GM19239 (cell line): ENCODE results near the gene ST6GALNAC6.

Experiments used
- DNase-seq: peaks from one replicate; pipeline ENCODE4 v3.0.0; 2011; ENCODE audit warnings: low spot score; ENCODE audit not compliant: insufficient read length
- FAIRE-seq: peaks from 2 replicates; lab custom pipeline; 2011; peaks lifted over from hg19 to GRCh38; lab: Jason Lieb, UNC

Gene ST6GALNAC6

DNA sequence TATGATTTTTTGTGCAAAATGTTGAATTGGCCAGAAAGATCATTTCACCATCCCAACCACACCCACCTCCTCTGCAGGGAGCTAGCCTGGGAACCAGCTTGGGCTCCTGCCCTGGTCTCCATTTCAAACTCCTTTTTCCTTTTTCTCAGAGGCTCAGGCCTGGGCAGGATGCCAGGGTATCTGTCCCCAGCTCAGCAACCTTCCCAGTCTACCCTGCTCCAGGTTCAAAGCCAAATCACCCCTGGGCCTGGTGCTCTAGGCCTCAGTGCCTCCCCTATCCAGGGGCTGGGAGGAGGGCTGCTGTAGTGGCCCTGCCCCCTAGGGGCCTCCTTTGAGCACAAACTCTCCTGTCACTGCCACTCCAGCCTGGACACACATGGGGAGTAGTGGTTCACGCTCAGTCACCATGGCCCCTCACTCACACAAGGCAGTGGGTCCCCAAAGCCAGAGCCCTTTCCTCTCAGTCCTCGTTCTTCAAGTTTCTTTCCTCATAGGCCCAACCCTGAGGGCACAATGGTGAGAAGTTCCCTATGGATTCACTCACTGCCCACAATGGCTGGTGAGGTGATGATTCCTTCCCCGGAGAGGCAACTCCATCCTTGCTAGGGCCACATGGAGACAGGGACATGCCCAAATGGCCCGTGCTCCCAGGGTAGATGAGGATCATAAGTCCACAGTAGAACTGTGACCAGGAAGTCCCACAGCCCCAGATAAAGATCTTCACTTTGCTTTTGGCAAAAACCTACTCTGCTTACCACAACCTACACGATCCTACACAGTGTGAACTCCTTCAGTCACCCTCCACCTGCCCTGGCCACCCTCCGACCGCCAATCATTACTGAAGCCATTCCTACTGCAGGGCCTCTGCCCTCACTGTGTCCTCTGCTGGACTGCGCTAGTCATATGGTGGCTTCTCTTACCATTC is 19.0 kb upstream of the ST6GALNAC6 start:
- no peak for FAIRE-seq
- DNase-seq: no peak

DNA sequence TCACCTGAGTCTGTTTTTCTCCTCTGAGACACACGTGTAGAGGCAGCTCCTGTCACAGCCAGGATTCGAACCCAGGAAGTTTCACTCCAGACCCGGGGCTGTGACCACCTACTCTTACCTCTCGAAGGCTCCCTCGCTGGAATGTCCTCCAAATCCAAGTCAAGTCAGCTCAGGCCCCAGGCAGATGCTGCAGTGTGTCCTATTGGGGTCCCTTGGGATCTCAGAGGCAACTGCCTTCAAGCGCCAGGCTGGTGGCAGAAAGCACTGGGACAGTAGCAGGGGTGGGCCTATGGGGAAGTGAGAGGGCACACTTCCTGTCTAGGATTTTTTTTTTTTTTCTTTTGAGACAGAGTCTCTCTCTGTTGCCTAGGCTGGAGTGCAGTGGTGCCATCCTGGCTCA is 18.2 kb upstream of the ST6GALNAC6 start:
- FAIRE-seq (peak; percentile 83), DNase-seq (no peak)

DNA sequence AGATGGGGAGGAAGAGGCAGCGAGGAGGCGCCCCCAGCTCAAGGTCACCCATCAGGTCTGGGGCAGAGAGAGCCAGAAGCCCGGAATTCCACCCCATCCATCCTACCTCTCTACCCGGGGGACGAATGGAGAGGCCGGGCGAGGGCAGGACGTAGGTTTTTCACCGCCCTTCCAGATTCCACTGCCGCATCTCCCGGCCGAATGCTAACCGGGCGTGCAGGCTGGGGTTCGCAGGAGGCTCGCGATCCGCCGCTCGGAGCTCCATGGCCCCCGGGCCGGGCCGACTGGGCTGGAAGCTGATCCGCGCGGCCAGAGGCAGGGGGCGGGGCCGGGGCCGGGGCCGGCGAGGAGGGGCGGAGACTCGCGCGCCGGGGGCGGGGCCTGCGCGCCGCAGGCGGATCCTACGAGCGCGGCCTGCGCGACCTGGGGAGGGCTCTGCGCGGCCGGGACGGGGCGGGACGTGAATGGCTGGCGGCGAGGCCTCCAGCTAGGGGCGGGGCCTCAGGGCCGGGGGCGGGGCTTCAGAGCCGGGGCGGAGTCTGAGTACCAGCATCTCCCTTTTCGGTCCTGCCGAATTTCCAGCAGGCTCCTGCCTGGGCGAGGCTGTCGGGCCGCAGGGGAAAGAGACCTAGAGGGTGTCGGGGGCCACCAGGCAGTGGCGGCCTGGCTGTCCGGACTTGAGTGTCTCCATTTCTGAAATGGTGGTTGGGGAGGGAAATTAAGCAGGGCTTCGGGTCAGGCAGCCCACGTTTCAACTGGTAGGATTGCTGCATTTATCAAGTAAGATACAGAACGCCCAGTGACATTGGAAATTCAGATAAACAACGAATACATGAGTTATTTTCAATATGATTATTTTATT is 17.5 kb upstream of the ST6GALNAC6 start, which contains the start of gene ST6GALNAC4:
Gene ST6GALNAC4 (minus strand): TSS at position 322 of the 862 bp plus-strand sequence. CDS start 622 bp downstream, outside the sequence.
- FAIRE-seq (peak; percentile 70), DNase-seq (peak; percentile 80)

DNA sequence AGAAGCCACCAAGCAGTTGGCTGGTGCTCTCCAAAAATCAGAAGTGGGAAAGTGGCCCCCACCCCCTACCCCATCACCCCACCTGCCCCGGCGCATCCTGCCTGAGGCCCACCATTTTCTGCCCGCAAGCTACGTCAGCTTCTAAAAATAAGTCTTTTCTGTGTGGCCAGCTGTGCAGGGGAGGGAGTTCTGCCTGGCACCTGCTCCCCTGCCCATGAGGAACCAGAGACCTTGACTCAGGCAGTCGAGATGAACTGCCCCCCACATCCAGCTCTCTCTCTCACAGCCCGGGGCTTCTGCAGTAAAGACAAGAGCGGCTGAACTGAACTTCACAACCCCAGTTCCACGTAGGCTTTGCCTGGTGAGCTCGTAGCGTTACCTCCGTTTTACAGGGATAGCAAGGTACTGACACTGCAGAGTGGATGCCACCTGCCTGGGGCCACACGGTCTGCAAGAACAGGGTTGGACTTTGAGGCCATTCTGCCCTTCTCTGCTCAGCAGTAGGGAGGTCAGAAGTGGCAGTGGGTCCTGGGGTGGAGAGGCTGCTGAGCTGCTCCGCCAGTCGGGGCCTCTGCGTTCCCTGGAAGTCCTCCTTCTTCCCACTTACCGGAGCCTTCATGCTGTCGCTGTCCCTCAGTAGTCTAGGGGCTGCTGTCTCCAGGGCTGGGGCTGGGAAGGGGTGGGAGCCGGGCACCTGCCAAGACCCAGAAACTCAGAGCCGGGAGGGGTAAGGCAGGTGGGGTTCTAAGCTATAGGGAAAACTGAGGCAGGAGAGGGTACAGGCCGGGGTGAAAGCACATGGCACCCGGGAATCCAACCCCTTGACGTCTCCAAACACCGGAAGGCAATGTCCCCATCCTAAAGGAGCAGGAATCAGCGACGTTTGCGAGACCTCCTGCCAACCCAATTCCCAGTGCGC is 16.7 kb upstream of the ST6GALNAC6 start:
- DNase-seq (no peak), FAIRE-seq (peak; percentile 86)

DNA sequence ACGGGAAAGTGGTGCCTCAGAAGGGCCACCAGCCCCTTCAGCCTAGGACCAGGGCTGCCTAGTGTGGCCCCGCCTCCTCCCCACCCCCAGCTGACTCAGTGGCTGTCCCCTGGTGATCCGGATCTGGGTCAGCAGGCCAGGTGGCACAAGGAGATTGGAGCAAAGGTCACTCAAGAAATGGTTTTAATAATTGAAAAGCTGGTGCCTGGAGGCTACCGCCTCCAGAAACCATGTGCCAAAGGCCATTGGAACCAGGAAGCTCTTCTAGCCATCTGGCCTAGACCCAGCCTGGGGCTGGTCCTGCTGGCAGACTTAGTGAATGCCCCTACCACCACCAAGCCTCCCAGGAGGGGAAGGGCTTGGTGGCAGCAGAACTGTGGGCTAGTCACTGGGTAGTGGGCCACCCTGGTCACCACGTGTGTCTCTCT is 15.9 kb upstream of the ST6GALNAC6 start:
- FAIRE-seq: no peak

DNA sequence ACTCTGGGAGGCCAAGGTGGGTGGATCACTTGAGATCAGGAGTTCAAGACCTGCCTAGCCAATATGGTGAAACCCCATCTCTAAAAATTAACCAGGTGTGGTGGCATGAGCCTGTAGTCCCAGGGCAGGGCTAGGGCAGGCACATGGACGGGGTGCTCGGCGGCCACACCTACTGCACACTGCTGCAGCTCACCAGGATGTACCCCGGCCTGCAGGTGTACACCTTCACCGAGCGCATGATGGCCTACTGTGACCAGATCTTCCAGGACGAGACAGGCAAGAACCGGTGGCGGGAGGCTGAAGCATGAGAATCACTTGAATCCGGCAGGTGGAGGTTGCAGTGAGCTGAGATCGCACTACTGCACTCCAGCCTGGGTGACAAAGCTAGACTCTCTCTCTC is 14.3 kb upstream of the ST6GALNAC6 start:
- no peak for DNase-seq
- FAIRE-seq: no peak

More for the DNA sequence above, 15.9 kb upstream of the ST6GALNAC6 start:
- DNase-seq: no peak

DNA sequence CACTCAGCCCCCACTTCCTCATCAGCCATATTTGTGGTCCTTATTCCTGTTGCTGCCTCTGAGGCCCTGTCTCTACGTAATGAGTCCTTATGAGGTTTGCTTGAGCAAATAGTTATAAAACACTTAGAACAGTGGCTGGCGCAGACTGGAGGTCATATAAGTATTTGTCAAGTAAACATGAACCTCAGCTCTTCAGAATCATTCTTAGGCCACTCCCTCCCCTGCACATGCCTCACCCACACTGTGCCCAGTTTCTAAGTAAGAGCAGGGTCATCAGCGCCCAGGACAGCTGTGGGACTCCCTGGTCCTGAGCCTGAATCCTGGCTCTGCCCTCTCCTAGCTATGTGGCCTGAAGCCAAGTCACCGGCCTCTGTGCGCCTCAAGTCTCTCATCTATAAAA is 13.5 kb upstream of the ST6GALNAC6 start:
- no peak for DNase-seq
- no peak for FAIRE-seq

DNA sequence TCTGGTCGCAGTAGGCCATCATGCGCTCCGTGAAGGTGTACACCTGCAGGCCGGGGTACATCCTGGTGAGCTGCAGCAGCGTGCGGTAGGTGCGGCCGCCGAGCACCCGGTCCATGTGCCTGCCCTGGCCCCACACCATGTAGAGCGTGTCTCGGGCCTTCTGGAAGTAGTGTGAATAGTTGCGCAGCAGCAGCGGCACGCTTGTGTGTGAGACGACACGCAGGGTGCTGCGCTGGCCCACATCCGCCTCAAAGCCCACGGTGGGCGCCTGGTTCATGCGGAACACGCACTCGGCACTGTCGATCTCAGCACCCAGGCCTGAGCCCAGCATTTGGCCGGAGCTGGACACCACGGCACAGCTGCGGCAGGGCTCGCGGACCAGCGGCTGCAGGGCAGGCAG is 12.9 kb upstream of the ST6GALNAC6 start:
- DNase-seq: no peak
- no peak for FAIRE-seq

DNA sequence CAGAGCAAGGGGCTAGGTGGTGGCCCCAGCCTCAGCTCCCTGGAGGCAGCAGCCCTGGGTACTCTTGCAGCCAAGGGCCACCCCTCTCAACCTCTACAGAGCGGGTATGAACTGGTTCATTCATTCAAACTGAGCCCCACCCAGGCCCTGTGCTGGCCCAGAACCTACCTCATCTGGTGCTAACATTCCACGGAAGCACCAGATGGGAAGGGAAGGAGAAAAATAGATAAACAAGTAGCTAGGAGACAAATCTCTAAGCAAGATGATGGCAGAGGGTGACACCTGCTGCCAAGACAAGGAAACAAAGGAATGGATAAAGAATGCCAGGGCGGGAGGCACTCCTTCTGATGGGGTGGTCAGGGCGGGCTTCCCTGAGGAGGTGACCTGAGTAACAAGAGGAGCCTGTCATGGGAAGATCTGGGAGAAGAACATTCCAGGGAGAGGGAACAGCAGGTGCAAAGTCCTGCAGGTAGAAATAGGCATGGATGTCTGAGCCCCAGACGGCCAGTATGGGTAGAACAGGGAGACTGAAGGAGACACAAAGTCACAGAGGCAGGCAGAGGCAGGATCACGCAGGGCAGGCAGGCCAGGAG is 11.3 kb upstream of the ST6GALNAC6 start:
- DNase-seq: no peak
- peak; percentile 83 for FAIRE-seq

DNA sequence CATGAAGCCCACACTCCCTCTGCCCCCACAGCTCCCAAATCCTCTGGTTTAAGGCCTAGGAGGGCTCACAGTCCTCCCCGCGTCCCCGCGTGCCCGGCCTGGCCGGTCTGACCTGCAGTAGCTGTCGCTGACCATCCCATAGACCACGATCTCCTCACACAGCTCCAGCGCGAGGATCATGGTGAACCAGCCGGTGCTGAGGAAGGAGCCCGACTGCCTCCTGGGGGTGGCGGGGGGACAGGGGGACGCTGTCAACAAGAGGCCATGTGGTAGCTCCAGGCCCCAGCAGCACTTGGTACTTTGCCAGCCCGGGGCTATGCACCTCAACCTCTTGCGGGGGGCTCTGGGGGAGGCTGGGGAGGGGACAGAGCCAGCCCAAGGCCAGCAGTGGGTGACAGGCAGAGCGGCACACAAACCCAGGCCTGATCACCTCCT is 10.5 kb upstream of the ST6GALNAC6 start:
- FAIRE-seq (no peak), DNase-seq (no peak)

DNA sequence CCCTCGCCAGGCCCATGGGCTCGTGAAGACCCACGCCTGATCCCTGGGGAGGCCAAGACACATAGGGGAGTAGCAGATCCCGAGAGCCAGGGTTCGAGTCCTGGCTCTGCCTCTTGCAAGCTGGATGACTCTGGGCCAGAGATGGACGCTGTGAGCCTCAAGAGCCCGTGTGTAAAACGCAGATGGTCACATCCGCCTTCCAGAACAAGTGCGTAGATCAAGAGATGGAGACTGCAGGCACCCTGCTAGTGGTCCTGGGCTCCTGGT is 9.2 kb upstream of the ST6GALNAC6 start:
- FAIRE-seq (no peak), DNase-seq (no peak)

DNA sequence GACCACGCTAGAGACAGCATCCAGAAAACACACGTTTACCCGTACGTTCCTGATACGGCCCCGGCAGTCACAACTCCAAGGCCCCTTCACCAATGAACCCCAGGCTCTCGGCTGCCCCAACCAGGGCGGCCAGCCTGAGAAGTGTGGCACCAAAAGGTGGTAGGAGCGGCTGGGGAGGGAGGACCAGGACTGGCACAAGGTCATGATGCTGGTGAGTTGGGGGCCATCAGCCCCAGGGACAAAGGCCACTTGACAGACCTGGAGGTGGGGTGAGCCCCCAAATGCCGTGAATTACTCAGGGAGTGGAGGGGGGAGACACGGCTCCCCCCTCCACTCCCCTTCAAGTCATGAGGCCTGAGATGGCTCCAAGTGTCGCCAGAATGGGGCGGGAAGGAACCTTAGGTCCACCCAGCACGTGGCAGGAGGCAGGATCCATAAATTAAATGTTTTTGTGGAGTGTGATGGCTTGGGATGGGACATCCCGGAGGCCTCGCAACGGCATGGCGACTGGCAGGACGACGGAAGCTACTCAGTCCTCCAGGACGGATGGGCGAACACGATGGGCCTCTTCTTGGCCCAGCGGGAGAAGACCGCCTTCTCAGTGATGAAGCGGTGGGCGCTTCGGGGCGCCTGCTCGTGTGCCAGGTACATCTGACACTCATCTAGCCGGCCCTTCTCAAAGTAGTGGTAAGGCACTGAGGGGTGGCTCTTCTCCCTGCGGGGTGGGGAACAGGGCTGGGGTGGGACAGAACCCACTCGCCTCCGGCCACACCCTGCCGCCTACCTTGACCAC is 8.7 kb upstream of the ST6GALNAC6 start:
- FAIRE-seq (no peak), DNase-seq (no peak)

DNA sequence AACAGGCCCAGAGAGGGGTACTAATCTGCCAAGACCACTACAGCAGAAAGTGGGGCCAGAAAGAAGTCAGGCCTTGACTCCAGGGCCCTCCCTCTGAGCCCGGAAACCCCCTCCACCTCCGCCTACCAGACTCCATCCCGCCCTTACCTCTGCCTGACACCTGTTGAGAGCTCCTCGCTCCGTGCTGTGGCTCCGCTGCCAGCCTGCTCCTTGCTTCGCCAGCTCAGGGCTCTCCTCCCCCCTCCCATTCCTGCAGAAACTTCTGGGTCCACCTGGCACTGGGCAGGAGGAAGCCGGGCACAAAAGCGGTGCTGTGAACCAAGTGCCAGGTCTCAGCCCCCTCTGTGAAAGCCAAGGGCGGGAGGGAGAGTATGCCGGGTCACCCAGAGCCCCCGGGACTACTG is 6.4 kb upstream of the ST6GALNAC6 start:
- FAIRE-seq: peak; percentile 87
- no peak for DNase-seq

DNA sequence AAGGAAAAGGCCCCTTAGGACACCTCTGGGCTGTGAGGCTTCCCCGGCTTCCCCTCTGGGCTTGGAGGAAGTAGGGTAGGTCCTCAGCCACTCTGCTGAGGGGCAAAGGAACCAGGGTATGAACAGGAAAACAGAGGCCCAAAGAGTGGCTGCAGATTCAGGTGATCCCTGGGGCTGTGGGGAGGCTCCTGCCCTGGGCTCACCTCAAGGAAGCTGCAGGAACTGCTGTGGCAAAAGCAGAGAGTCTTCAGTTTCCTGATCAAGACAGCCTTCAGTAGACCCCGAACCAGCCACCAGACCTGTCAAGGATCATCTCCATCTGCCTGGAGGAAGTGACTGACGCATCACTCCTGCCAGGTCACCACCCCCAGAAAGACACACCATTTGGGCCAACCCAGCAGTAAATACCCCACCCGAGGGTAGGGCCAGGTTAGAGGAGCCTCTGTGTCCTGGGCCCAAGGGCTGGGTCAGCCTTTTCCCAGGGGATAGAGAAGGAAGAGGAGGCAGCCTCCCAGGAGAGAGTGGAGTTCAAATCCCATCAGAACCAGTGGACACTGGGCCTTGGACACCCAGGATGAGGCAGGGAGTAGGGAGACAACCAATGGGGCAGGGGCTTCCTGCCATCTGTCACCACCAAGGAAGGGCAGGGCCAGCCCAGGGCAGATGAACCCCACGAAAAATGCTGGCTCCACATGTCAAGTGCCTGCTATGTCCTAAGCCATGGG is 5.8 kb upstream of the ST6GALNAC6 start:
- peak; percentile 82 for FAIRE-seq

DNA sequence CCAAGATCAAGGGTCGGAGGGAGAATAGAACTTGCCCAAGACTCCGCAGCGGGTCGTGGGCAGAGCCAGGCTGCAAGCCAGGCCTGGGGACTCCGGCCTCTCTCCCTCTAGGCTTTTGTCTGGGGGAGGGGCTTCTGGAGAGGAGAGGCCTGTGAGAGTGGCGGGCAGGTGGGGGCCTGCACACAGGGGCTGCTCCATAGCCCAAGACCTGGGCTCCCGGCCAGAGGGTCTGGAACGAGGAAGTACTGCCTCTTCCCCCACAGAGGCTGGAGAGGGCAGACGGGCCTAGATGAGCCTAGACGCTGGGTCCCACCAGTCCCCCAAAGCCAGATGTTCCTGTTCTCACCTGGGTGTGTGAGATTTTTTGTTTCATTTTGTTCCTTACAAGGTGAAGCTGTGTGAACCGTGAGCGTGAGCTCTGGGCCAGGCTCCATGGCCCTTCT is 5.2 kb upstream of the ST6GALNAC6 start:
- no peak for DNase-seq
- peak; percentile 65 for FAIRE-seq

More for the DNA sequence above, 5.8 kb upstream of the ST6GALNAC6 start:
- DNase-seq: no peak

DNA sequence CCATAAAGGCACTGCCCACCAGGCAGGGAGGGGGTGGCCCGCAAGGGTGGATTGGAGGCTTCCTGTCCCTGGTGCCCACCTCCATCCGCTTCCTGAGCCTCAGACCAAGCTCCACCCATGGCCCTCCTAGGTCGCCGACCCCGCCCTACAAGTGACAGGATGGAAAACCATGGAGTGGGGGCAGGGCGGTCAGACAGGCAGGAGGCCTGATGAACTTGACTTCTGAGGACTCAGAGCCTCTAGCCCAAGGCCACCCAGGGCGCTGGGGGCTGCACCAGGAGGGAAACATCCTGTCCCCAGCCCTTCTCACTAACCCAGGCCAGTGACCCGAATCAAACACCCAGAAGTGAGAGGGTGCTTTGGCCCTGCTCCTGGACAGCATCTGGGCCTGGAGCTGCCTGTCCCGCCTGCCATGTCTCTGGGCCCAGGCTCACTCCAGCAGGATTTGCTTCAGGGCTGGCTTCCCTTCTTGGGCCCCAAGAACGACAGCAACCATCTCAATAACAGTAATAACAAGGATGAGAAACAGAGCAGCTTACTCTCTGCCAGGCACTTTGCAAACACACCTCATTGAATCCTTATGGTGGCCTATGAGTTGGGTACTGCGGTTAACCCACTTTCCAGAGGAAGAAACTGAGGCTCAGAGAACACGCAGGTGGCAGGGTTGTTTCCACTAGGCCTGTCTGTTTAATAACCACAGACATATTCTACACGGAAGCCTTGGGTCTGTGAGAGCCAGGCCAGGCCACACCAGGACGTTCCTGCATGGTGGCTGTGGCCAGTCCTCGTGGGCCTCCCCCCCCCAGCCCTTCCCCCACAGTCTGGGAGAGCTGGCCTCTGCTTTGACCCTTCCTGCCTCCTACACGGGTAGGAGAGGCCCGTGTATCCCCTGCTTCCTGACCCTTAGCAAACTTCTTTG is 4.4 kb upstream of the ST6GALNAC6 start:
- peak; percentile 60 for DNase-seq
- FAIRE-seq: peak; percentile 82
